ENCODE measurements around the gene CYP2A6. TPM values are rescaled to one million over a fixed set of nuclear protein-coding genes. Genes with fewer than 3 reads are reported as not detected.
"Not testable (repeated sequence)": the region's sequence is repeated elsewhere in the genome, so short reads cannot be mapped to it uniquely, and the experiment has no call there.

The CYP2A6 gene
- total RNA-seq = not detected in 2 replicates

GRCh38 chr19:40850277-40850676 is at the start of gene CYP2A6:
Gene CYP2A6, minus strand, starts transcription at chr19:40850447. Its CDS starts 21 bp downstream, at chr19:40850426.
- H3K27me3 ChIP-seq (ENCODE audit: control insufficient read depth, insufficient read depth, low read length); H3K36me3 ChIP-seq (ENCODE audit: control insufficient read depth, insufficient read depth, low read length); DNase-seq (ENCODE audit: low read depth); FAIRE-seq; H3K4me3 ChIP-seq (ENCODE audit: low read depth, low read length): not testable (repeated sequence)

- DNase-seq (ENCODE audit: low read depth); H3K27me3 ChIP-seq (ENCODE audit: control insufficient read depth, insufficient read depth, low read length); FAIRE-seq; H3K4me3 ChIP-seq (ENCODE audit: low read depth, low read length); H3K36me3 ChIP-seq (ENCODE audit: control insufficient read depth, insufficient read depth, low read length): not testable (repeated sequence)
These were observed 49.7 kb upstream of the CYP2A6 start for GRCh38 chr19:40899964-40900363.

DNA sequence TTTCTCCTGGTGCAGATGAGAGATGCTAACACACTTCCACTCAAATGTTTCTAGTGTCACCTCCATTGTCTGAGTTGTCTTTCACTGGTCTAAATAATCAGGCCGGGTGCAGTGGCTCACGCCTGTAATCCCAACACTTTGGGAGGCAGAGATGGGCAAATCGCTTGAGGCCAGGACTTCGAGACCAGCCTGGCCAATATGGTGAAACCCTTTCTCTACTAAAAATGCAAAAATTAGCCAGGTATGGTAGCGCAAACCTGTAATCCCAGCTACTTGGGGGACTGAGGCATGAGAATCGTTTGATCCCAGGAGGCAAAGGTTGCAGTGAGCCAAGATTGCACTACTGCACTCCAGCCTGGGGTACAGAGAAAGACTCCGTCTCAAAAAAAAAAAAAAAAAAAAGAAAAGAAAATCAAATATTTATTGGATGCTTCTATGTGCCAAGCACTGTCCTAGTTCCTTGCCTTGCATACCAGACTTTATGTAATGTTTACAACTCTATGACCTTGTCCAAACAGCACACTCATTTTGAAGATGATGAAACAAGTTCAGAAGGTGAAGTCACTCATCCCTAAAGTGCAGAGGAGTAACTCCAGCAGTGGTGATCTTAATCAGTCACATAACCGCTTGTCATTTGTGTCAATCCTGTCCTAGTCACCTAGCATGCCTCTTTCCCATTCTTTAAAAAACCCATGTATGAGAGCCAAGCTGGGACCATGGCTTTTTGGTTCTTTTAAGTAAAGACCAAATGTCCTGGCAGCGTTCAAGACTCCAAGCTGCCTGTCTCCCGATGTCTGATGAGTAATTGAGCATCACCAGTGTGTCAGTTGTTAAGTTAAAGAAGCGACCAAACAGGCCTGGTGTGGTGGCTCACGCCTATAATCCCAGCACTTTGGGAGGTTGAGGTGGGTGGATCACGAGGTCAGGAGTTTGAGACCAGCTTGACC is 46.9 kb upstream of the CYP2A6 start:
- peak; percentile 30 for DNase-seq (ENCODE audit: low read depth)
- not testable (repeated sequence) for H3K4me3 ChIP-seq (ENCODE audit: low read depth, low read length); H3K27me3 ChIP-seq (ENCODE audit: control insufficient read depth, insufficient read depth, low read length); H3K36me3 ChIP-seq (ENCODE audit: control insufficient read depth, insufficient read depth, low read length); FAIRE-seq

DNA sequence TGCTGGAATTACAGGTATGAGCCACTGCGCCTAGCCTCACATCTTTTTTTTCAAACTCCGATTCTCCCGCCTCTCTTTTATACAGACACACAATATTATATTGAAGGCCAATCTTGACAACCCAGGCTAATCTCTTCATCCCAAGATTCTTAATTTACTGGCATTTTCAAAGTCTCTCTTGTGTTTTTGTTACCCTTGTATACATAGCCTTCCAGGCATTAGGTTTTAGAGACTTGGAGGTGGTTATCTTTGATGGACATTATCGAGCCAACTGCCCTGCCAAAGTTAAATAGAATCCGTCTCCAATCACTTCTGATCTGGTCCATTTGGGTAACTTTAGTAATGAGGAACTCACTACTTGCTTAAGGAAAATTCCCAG is 46.2 kb upstream of the CYP2A6 start:
- H3K4me3 ChIP-seq (ENCODE audit: low read depth, low read length) = no peak overlapping the region
- H3K36me3 ChIP-seq (ENCODE audit: control insufficient read depth, insufficient read depth, low read length) = no peaks in the 10 kb centered on the region
- no peak for DNase-seq (ENCODE audit: low read depth)
- no peak for TF ChIP-seq CTCF (IDR thresholded peaks at IDR 0.05; ENCODE audit: insufficient read depth, low read length, severe bottlenecking)
- no peak for FAIRE-seq
- no peaks in the 10 kb centered on the region for H3K27me3 ChIP-seq (ENCODE audit: control insufficient read depth, insufficient read depth, low read length)

DNA sequence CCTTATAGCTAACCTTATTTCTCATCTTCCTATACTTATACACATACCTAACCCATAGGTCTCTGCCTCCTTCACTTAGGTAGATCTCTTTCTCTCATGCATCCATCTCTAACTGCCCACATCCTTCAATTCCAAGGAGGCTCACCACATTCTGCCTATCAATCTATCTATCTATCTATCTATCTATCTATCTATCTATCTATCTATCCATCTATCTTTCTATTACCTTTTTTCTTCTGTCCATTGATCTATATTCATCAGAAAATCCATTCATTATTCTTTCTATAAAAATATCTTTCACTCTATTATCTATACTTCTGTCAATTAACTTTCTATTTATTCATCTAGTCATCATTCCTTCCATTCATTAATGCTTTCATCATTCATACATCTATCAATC is 42.9 kb upstream of the CYP2A6 start:
- DNase-seq (ENCODE audit: low read depth) (no peak), FAIRE-seq (no peak)
- TF ChIP-seq CTCF (IDR thresholded peaks at IDR 0.05; ENCODE audit: insufficient read depth, low read length, severe bottlenecking) = no peak
- Histone ChIP-seq H3K27me3 (ENCODE audit: control insufficient read depth, insufficient read depth, low read length) (no peaks in the 10 kb centered on the region), H3K36me3 (ENCODE audit: control insufficient read depth, insufficient read depth, low read length) (no peaks in the 10 kb centered on the region), H3K4me3 (ENCODE audit: low read depth, low read length) (no peak overlapping the region)

DNA sequence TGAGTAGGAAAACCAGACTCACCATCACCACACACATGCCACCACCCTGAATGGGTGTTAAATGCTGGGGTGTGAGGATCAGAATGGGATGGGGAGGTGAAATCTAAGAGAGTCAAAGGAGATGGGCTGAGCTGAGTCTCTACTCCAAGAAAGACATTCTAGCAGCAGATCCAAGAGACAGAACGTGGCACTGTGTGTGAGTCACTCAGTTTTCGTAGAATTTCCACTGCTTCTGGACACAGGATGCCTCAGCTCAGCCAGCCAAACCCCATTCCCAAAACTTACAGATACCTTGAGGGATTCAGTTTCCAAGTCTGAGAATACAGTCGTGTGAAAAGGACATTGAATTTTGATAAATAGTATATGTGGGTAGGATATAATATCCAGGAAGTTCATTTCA is 39.1 kb upstream of the CYP2A6 start:
- DNase-seq (ENCODE audit: low read depth) (peak; percentile 1), FAIRE-seq (no peak)
- Histone ChIP-seq H3K27me3 (ENCODE audit: control insufficient read depth, insufficient read depth, low read length) (no peaks in the 10 kb centered on the region), H3K4me3 (ENCODE audit: low read depth, low read length) (no peak overlapping the region), H3K36me3 (ENCODE audit: control insufficient read depth, insufficient read depth, low read length) (no peaks in the 10 kb centered on the region)
- no peak for TF ChIP-seq CTCF (IDR thresholded peaks at IDR 0.05; ENCODE audit: insufficient read depth, low read length, severe bottlenecking)

DNA sequence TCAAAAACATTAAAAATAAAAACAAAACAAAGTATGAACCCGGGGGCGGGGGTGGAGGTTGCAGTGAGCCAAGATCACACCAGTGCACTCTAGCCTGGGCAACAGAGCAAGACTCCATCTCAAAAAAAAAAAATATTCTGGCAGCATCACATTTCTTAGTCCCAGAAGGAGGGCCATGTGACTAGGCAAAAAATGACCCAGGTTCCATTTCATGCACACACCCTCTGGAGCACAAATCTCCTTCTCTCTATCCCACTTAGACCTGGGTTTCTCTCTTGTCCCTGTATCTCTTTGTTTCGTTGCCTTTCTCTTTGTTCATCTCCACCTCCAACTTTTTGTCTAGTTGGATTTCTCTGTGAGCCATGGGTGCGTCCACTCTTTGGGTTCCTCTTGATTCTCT is 37.9 kb upstream of the CYP2A6 start:
- FAIRE-seq = no peak
- no peak for TF ChIP-seq CTCF (IDR thresholded peaks at IDR 0.05; ENCODE audit: insufficient read depth, low read length, severe bottlenecking)
- H3K4me3 ChIP-seq (ENCODE audit: low read depth, low read length) = no peak overlapping the region
- H3K36me3 ChIP-seq (ENCODE audit: control insufficient read depth, insufficient read depth, low read length) = no peaks in the 10 kb centered on the region
- DNase-seq (ENCODE audit: low read depth) = no peak
- H3K27me3 ChIP-seq (ENCODE audit: control insufficient read depth, insufficient read depth, low read length) = no peaks in the 10 kb centered on the region

GRCh38 chr19:40884187-40884931 is 34.1 kb upstream of the CYP2A6 start:
- not testable (repeated sequence) for FAIRE-seq; H3K36me3 ChIP-seq (ENCODE audit: control insufficient read depth, insufficient read depth, low read length); H3K4me3 ChIP-seq (ENCODE audit: low read depth, low read length); DNase-seq (ENCODE audit: low read depth); H3K27me3 ChIP-seq (ENCODE audit: control insufficient read depth, insufficient read depth, low read length)

- not testable (repeated sequence) for DNase-seq (ENCODE audit: low read depth); H3K4me3 ChIP-seq (ENCODE audit: low read depth, low read length); H3K27me3 ChIP-seq (ENCODE audit: control insufficient read depth, insufficient read depth, low read length); FAIRE-seq; H3K36me3 ChIP-seq (ENCODE audit: control insufficient read depth, insufficient read depth, low read length)
These were observed 31.8 kb upstream of the CYP2A6 start, which contains the start of gene CYP2A7 for GRCh38 chr19:40882062-40882461. Gene CYP2A7, minus strand, starts transcription at chr19:40882231. Its CDS starts 21 bp downstream, at chr19:40882210.

DNA sequence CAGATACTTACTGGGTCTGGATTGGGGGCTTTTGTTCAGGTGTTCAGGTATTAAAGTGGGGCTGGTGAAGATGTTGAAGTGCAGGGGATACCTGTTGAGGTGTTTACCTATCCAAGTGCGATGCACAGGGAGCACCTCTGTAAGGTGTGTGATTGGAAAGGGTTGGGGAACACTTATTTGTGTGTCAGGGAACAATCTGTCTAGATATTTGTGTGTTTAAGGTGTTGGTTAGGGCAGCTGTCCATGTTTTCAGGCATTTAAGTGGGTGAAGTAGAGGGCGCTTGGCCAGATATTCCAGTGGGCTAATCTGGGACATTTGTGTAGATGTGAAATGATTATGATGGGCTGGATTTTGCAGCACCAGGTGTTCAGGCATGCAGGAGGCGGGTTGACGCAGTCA is 29.1 kb upstream of the CYP2A6 start:
- FAIRE-seq; H3K36me3 ChIP-seq (ENCODE audit: control insufficient read depth, insufficient read depth, low read length); DNase-seq (ENCODE audit: low read depth); H3K27me3 ChIP-seq (ENCODE audit: control insufficient read depth, insufficient read depth, low read length); H3K4me3 ChIP-seq (ENCODE audit: low read depth, low read length): not testable (repeated sequence)
